ENCODE measurements around the gene PLCB2.

DNA sequence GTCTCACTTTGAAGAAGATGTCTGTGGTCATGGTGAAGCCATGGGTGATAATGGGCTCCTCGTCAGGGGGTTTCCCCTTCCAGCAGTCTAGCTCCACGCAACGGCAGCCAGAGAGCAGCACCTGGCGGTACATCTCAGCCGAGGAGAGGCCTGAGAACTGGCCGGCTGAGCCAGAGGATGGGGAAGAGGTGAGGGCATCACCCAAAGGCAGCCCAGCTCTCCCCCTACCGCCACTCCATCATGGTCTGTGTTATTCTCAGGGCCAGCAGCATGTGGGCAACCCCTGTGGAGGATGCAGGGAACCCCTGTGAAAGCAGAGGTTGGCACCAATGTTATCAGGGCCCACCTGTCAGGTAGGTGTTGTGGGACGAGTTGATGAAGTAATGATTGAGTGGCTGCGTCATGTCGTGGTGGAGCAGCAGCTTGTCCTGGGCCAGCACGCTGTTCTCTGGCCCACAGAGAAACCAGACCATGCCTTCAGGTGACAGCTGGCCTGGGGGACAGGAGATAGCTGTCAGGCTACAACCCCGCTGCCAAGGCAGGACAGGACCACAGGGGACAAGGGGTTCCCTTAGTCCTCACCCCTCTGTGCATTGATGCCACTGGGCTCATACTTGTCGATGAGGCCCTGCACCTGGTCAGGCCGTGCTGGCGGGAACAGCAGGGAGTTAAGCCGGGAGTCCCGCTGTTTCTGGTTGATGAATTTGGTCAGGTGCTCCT, 9.4 kb downstream of the PLCB2 start:
- TF ChIP-seq, protein P1, sequence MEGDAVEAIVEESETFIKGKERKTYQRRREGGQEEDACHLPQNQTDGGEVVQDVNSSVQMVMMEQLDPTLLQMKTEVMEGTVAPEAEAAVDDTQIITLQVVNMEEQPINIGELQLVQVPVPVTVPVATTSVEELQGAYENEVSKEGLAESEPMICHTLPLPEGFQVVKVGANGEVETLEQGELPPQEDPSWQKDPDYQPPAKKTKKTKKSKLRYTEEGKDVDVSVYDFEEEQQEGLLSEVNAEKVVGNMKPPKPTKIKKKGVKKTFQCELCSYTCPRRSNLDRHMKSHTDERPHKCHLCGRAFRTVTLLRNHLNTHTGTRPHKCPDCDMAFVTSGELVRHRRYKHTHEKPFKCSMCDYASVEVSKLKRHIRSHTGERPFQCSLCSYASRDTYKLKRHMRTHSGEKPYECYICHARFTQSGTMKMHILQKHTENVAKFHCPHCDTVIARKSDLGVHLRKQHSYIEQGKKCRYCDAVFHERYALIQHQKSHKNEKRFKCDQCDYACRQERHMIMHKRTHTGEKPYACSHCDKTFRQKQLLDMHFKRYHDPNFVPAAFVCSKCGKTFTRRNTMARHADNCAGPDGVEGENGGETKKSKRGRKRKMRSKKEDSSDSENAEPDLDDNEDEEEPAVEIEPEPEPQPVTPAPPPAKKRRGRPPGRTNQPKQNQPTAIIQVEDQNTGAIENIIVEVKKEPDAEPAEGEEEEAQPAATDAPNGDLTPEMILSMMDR (IDR thresholded peaks at IDR 0.05): no peak
- TF ChIP-seq EZH2 (IDR thresholded peaks at IDR 0.05) (no peak), EZH2phosphoT487 (IDR thresholded peaks at IDR 0.05) (no peak)

All from neural progenitor cell (in vitro differentiated cells).